H1 (cell line): ENCODE measurements around the gene NKAIN1. TPM values are rescaled to one million over a fixed set of nuclear protein-coding genes. Genes with fewer than 3 reads are reported as not detected.

Experiments used
- CTCF ChIA-PET: fragments of 300-600 bp; sonication (Branson Sonifier 250); formaldehyde crosslinking; loops from one replicate; lab custom pipeline; 2021; ENCODE audit not compliant: partially characterized antibody; lab: Charles Lee
- POLR2A ChIA-PET: fragments of 300-600 bp; sonication (Branson Sonifier 250); formaldehyde crosslinking; loops from one replicate; lab custom pipeline; 2021; ENCODE audit warnings: inconsistent platforms; ENCODE audit not compliant: partially characterized antibody; lab: Charles Lee
- DNase-seq, 2 experiments: peaks; one replicate each; pipeline versions ENCODE4 v3.0.0 to v3.0.0-alpha.2; 2010 to 2022; ENCODE audit warnings: low spot score in 2 of 2, low read depth in 1 of 2, mixed read lengths in 1 of 2
- FAIRE-seq: peaks from 2 replicates; lab custom pipeline; 2011; peaks lifted over from hg19 to GRCh38; lab: Jason Lieb, UNC
- H2AFZ ChIP-seq: 2 replicates; pipeline ENCODE4 v1.8.1; 2012; ENCODE audit warnings: low read length, inconsistent platforms
- H2AK5ac ChIP-seq: 2 replicates; pipeline ENCODE4 v1.6.1; 2013; ENCODE audit warnings: low read depth, low read length
- H2BK120ac ChIP-seq: replicated peaks from 2 replicates; pipeline ENCODE3; 2013; ENCODE audit warnings: low read depth, low read length, inconsistent platforms
- H2BK12ac ChIP-seq: 2 replicates; pipeline ENCODE4 v1.6.1; 2013; ENCODE audit warnings: low read depth, low read length
- H2BK15ac ChIP-seq: 2 replicates; pipeline ENCODE4 v1.6.1; 2013; ENCODE audit warnings: low read length
- H2BK20ac ChIP-seq: 2 replicates; pipeline ENCODE4 v1.6.1; 2013; ENCODE audit warnings: low read length
- H2BK5ac ChIP-seq: 2 replicates; pipeline ENCODE4 v1.6.1; 2013; ENCODE audit warnings: low read depth, low read length
- H3K14ac ChIP-seq: 2 replicates; pipeline ENCODE4 v1.6.1; 2013; ENCODE audit warnings: inconsistent platforms; ENCODE audit not compliant: insufficient read length
- H3K18ac ChIP-seq: 2 replicates; pipeline ENCODE4 v1.6.1; 2013; ENCODE audit warnings: low read length; ENCODE audit errors: extremely low read depth
- H3K23ac ChIP-seq: 2 replicates; pipeline ENCODE4 v1.6.1; 2013; ENCODE audit warnings: inconsistent platforms; ENCODE audit not compliant: insufficient read length
- H3K23me2 ChIP-seq: 2 replicates; pipeline ENCODE4 v1.6.1; 2013; ENCODE audit warnings: low read depth, low read length
- H3K27ac ChIP-seq: 2 replicates; pipeline ENCODE4 v1.6.1; 2011; ENCODE audit warnings: low read depth, low read length, inconsistent platforms
- H3K27me3 ChIP-seq, 4 experiments: replicated peaks in 1 of 4; 1 replicate in 1 of 4; 2 replicates in 3 of 4; pipeline versions ENCODE4 v1.6.1 to v1.8.1; 2011 to 2013; ENCODE audit warnings: low read length in 3 of 4, mild to moderate bottlenecking in 3 of 4, inconsistent platforms in 2 of 4, mixed read lengths in 2 of 4, moderate library complexity in 1 of 4; ENCODE audit not compliant: control insufficient read depth in 3 of 4, insufficient read depth in 3 of 4; ENCODE audit errors: extremely low read depth in 1 of 4
- H3K36me3 ChIP-seq, 4 experiments: 2 replicates each; pipeline versions ENCODE4 v1.6.1 to v1.8.1; 2011 to 2013; ENCODE audit warnings: mild to moderate bottlenecking in 4 of 4, low read length in 3 of 4, moderate library complexity in 2 of 4, control low read depth in 1 of 4, inconsistent platforms in 1 of 4; ENCODE audit not compliant: insufficient read depth in 4 of 4, control insufficient read depth in 2 of 4
- H3K4ac ChIP-seq: replicated peaks from 2 replicates; pipeline ENCODE3; 2013; ENCODE audit warnings: low read length, low read depth, mixed read lengths, inconsistent platforms; ENCODE audit not compliant: insufficient read length
- H3K4me1 ChIP-seq, 4 experiments: replicated peaks in 1 of 4; 1 replicate in 1 of 4; 2 replicates in 3 of 4; pipeline versions ENCODE4 v1.6.1 to v1.8.1; 2011 to 2013; ENCODE audit warnings: low read length in 3 of 4, inconsistent platforms in 2 of 4, mixed read lengths in 1 of 4; ENCODE audit not compliant: insufficient read depth in 4 of 4, control insufficient read depth in 3 of 4
- H3K4me2 ChIP-seq, 2 experiments: 2 replicates each; pipeline versions ENCODE4 v1.6.1 to v1.8.1; 2011 to 2013; ENCODE audit warnings: low read depth in 2 of 2, low read length in 2 of 2, control low read depth in 1 of 2, inconsistent platforms in 1 of 2, mild to moderate bottlenecking in 1 of 2; ENCODE audit not compliant: insufficient read depth in 1 of 2
- H3K4me3 ChIP-seq, 4 experiments: fragments of 200-600, 300-600 bp in 1 of 4; sonication (generic), shearing (Covaris generic), sonication (Bioruptor Twin) in 1 of 4; 2 replicates each; pipeline versions ENCODE4 v1.5.1 to v1.8.1; 2011 to 2016; ENCODE audit warnings: low read length in 4 of 4, low read depth in 3 of 4, control low read depth in 2 of 4, inconsistent platforms in 2 of 4, mild to moderate bottlenecking in 2 of 4, mixed read lengths in 1 of 4, moderate library complexity in 1 of 4; ENCODE audit not compliant: insufficient read depth in 2 of 4; ENCODE audit errors: extremely low read depth in 1 of 4
- H3K56ac ChIP-seq: replicated peaks from 2 replicates; pipeline ENCODE3; 2013; ENCODE audit warnings: low read depth, mild to moderate bottlenecking, mixed read lengths, low read length, inconsistent platforms; ENCODE audit not compliant: insufficient read length
- H3K79me1 ChIP-seq: 2 replicates; pipeline ENCODE4 v1.6.1; 2013; ENCODE audit warnings: low read depth, low read length, control low read depth
- H3K79me2 ChIP-seq, 2 experiments: 2 replicates each; pipeline versions ENCODE4 v1.6.1 to v1.8.1; 2012 to 2013; ENCODE audit warnings: low read length in 2 of 2, mild to moderate bottlenecking in 2 of 2, inconsistent platforms in 1 of 2; ENCODE audit not compliant: insufficient read depth in 2 of 2, control insufficient read depth in 1 of 2
- H3K9ac ChIP-seq, 4 experiments: replicated peaks in 1 of 4; 1 replicate in 1 of 4; 2 replicates in 3 of 4; pipeline versions ENCODE4 v1.6.1 to v1.8.1; 2011 to 2013; ENCODE audit warnings: low read depth in 3 of 4, low read length in 3 of 4, control low read depth in 2 of 4, mild to moderate bottlenecking in 2 of 4, moderate library complexity in 2 of 4, inconsistent platforms in 1 of 4; ENCODE audit errors: extremely low read depth in 1 of 4
- H3K9me3 ChIP-seq, 2 experiments: 2 replicates each; pipeline versions ENCODE4 v1.6.1 to v1.8.1; 2012 to 2013; ENCODE audit warnings: mild to moderate bottlenecking in 2 of 2, moderate library complexity in 2 of 2, control low read depth in 1 of 2, inconsistent platforms in 1 of 2, low read depth in 1 of 2, low read length in 1 of 2, mixed read lengths in 1 of 2; ENCODE audit not compliant: insufficient read depth in 2 of 2
- H4K20me1 ChIP-seq, 2 experiments: replicated peaks in 1 of 2; 2 replicates each; pipeline versions ENCODE3 to v1.8.1; 2011 to 2013; ENCODE audit warnings: inconsistent platforms in 2 of 2, low read length in 2 of 2, mild to moderate bottlenecking in 1 of 2; ENCODE audit not compliant: insufficient read depth in 2 of 2, control insufficient read depth in 1 of 2
- H4K5ac ChIP-seq: 2 replicates; pipeline ENCODE4 v1.6.1; 2013; ENCODE audit warnings: low read length, low read depth, mixed read lengths, inconsistent platforms; ENCODE audit not compliant: insufficient read length
- H4K8ac ChIP-seq: 2 replicates; pipeline ENCODE4 v1.8.0; 2013; ENCODE audit warnings: mild to moderate bottlenecking, moderate library complexity, low read length, inconsistent platforms; ENCODE audit not compliant: insufficient read depth; ENCODE audit errors: extremely low read depth
- H4K91ac ChIP-seq: replicated peaks from 2 replicates; pipeline ENCODE3; 2013; ENCODE audit warnings: low read length, mixed read lengths, inconsistent platforms; ENCODE audit not compliant: insufficient read length
- CBX5 ChIP-seq: fragments of 300-800, 300-1000 bp; sonication (generic); IDR thresholded peaks from 2 replicates; pipeline ENCODE4 v1.7.1; 2016; ENCODE audit warnings: antibody characterized with exemption, low read length, low read depth
- CHD1 ChIP-seq: IDR thresholded peaks from 2 replicates; pipeline ENCODE4 v1.6.1; 2012; ENCODE audit warnings: low read depth, low read length, improper control_type of control experiment
- EZH2 ChIP-seq: fragments of 200-600 bp; sonication (generic); IDR thresholded peaks from 2 replicates; pipeline ENCODE4 v1.7.1; 2012; ENCODE audit warnings: low read depth, mild to moderate bottlenecking, moderate library complexity, low read length, inconsistent platforms; ENCODE audit not compliant: severe bottlenecking
- SP4 ChIP-seq: IDR thresholded peaks from 2 replicates; pipeline ENCODE4 v1.6.1; 2012; ENCODE audit warnings: low read length, inconsistent platforms
- TEAD4 ChIP-seq: IDR thresholded peaks from 2 replicates; pipeline ENCODE4 v1.6.1; 2012; ENCODE audit warnings: low read depth, low read length, inconsistent platforms, mixed read lengths
- ZNF274 ChIP-seq: IDR thresholded peaks from 2 replicates; pipeline ENCODE4 v1.7.0; 2012; ENCODE audit warnings: low read length, borderline replicate concordance; ENCODE audit errors: extremely low read depth
- WGBS, 2 experiments: shearing (Covaris generic) in 1 of 2; methylation state at CpG; one replicate each; pipeline versions ENCODE4 v1.1.6 to v1.1.7; 2013 to 2015; ENCODE audit warnings: low lambda C conversion rate in 2 of 2, mixed read lengths in 2 of 2, inconsistent platforms in 1 of 2, low coverage in 1 of 2, missing lambda C conversion rate in 1 of 2; ENCODE audit not compliant: insufficient replicate concordance in 2 of 2, insufficient coverage in 1 of 2, insufficient read length in 1 of 2; ENCODE audit errors: extremely low coverage in 1 of 2, missing lambda C conversion rate in 1 of 2; 5-methylcytosine and 5-hydroxymethylcytosine counted together
- polyA plus RNA-seq, 7 experiments: library from polyadenylated mRNA; depleted of rRNA in 3 of 7; stranded (reverse) in 5 of 7; unstranded in 2 of 7; fragments of >200 nt in 5 of 7; fragments of 200-250 nt in 2 of 7; gene quantifications; 1 replicate in 5 of 7; 2 replicates in 1 of 7; 4 replicates in 1 of 7; pipeline versions ENCODE4 v1.2.1 to v1.2.3, GENCODE V29; 2011 to 2013; ENCODE audit warnings: missing spikeins in 2 of 7, mixed read lengths in 2 of 7
- total RNA-seq: library from RNA; stranded (reverse); fragmentation: NEBNext Ultra II Directional; extraction: Animal tissue kit (Norgen Biotek cat#: 25700); gene quantifications from 2 replicates; pipeline ENCODE4 v1.2.1, GENCODE V29; 2021

The NKAIN1 gene
- total and polyA plus RNA-seq, 2 of the 8 experiments (the other 6 are each of a cell fraction or from before 2014, with no cell fraction given), result 59.3 to 66.9 TPM

- TF ChIP-seq SP4 (no peak), EZH2 (no peak), TEAD4 (no peak), CHD1 (no peak), ZNF274 (no peak), CBX5 (no peak)
- no peak overlapping the region for H3K27ac ChIP-seq
- no peak overlapping the region for H4K5ac ChIP-seq
- H4K20me1 ChIP-seq, result no peaks in the 10 kb centered on the region
- ChIA-PET CTCF (interaction anchor here (0.6 to 3.0 kb wide), 5 partner anchors 8 to 30 kb away, joined by 3 to 11 read pairs (median 4); no protein-coding TSS in a partner anchor), POLR2A (no interaction called here)
- H3K4me2 ChIP-seq, result no peak overlapping the region
- no peak for DNase-seq
- no peak overlapping the region for H2BK15ac ChIP-seq
- no peak overlapping the region for H3K9ac ChIP-seq
- no peak overlapping the region for H2BK5ac ChIP-seq
- H2BK20ac ChIP-seq, result no peak overlapping the region
- no peak overlapping the region for H3K56ac ChIP-seq
- H3K14ac ChIP-seq, result no peak overlapping the region
- no peaks in the 10 kb centered on the region for H3K23me2 ChIP-seq
- H3K4me1 ChIP-seq, result no peaks in the 10 kb centered on the region
- H4K8ac ChIP-seq, result no peak overlapping the region
- no peak overlapping the region for H3K4ac ChIP-seq
- H2AFZ ChIP-seq, result no peak overlapping the region
- H3K18ac ChIP-seq, result no peak overlapping the region
- 94% methylated on average over 2 of the region's 2 CpGs; no CpG with 5 or more reads in 1 of the 2 experiments for WGBS, 2 experiments
- H3K9me3 ChIP-seq, result no peaks in the 10 kb centered on the region
- no peak overlapping the region for H3K23ac ChIP-seq
- H4K91ac ChIP-seq, result no peak overlapping the region
- H2AK5ac ChIP-seq, result no peak overlapping the region
- no peaks in the 10 kb centered on the region for H3K27me3 ChIP-seq
- H3K79me2 ChIP-seq, result no peaks in the 10 kb centered on the region
- H3K4me3 ChIP-seq, result no peak overlapping the region
- H2BK12ac ChIP-seq, result no peak overlapping the region
- FAIRE-seq, result no peak
- H3K36me3 ChIP-seq, result no peaks in the 10 kb centered on the region
- H2BK120ac ChIP-seq, result no peak overlapping the region
- no peaks in the 10 kb centered on the region for H3K79me1 ChIP-seq
Observed at GRCh38 chr1:31135973-31136600, 103.6 kb downstream of the NKAIN1 start.
